ENCODE results near the gene LDLRAD1. TPM values are rescaled to one million over a fixed set of nuclear protein-coding genes. Genes with fewer than 3 reads are reported as not detected.

LDLRAD1 gene
- total RNA-seq, 1 experiment from 2014 or later = not detected

GRCh38 chr1:54046671-54047383 lies 28.8 kb upstream of the LDLRAD1 start:
- H3K4me1 ChIP-seq (ENCODE audit: insufficient read depth, low read length, poor library complexity, severe bottlenecking) = peaks cover 9% of the 10 kb centered on the region
- ChIA-PET CTCF (no interaction called here), POLR2A (ENCODE audit: low non-redundant PET) (no interaction called here)
- BruUV-seq (replicated peaks) = no TSS peak
- H3K36me3 ChIP-seq (ENCODE audit: insufficient read depth, low read length, poor library complexity, severe bottlenecking) = peaks cover 5% of the 10 kb centered on the region
- no peaks in the 10 kb centered on the region for H3K9me3 ChIP-seq (ENCODE audit: low read depth, low read length, poor library complexity, severe bottlenecking)
- TF ChIP-seq EZH2 (IDR thresholded peaks at IDR 0.05; ENCODE audit: borderline replicate concordance, low read depth, low read length, poor library complexity, severe bottlenecking) (no peak), CTCF (conservative IDR thresholded peaks at IDR 0.05; ENCODE audit: low read depth, low read length) (no peak)
- intact Hi-C loops (cut with micrococcal nuclease; ENCODE audit: unreplicated experiment) = no loop called here
- H3K4me3 ChIP-seq (ENCODE audit: low read depth, low read length, poor library complexity, severe bottlenecking) = no peak overlapping the region
- no peak for DNase-seq (ENCODE audit: low spot score)
- H3K27me3 ChIP-seq (replicated peaks; ENCODE audit: insufficient read depth, low read depth, low read length, poor library complexity) = no peaks in the 10 kb centered on the region
- no peak overlapping the region for H3K27ac ChIP-seq (ENCODE audit: low read depth, low read length, poor library complexity, severe bottlenecking)

GRCh38 chr1:54045496-54045895 lies 27.5 kb upstream of the LDLRAD1 start:
- no peak for DNase-seq (ENCODE audit: low spot score)
- TF ChIP-seq EZH2 (IDR thresholded peaks at IDR 0.05; ENCODE audit: borderline replicate concordance, low read depth, low read length, poor library complexity, severe bottlenecking) (no peak), CTCF (conservative IDR thresholded peaks at IDR 0.05; ENCODE audit: low read depth, low read length) (no peak)
- H3K27me3 ChIP-seq (replicated peaks; ENCODE audit: insufficient read depth, low read depth, low read length, poor library complexity) = no peaks in the 10 kb centered on the region
- intact Hi-C loops (cut with micrococcal nuclease; ENCODE audit: unreplicated experiment) = no loop called here
- H3K9me3 ChIP-seq (ENCODE audit: low read depth, low read length, poor library complexity, severe bottlenecking) = no peaks in the 10 kb centered on the region
- no peak overlapping the region for H3K27ac ChIP-seq (ENCODE audit: low read depth, low read length, poor library complexity, severe bottlenecking)
- peaks cover 18% of the 10 kb centered on the region for H3K36me3 ChIP-seq (ENCODE audit: insufficient read depth, low read length, poor library complexity, severe bottlenecking)
- no TSS peak for BruUV-seq (replicated peaks)
- no peaks in the 10 kb centered on the region for H3K4me1 ChIP-seq (ENCODE audit: insufficient read depth, low read length, poor library complexity, severe bottlenecking)
- ChIA-PET CTCF (no interaction called here), POLR2A (ENCODE audit: low non-redundant PET) (no interaction called here)
- no peak overlapping the region for H3K4me3 ChIP-seq (ENCODE audit: low read depth, low read length, poor library complexity, severe bottlenecking)

GRCh38 chr1:54041806-54042205 lies 23.8 kb upstream of the LDLRAD1 start:
- Histone ChIP-seq H3K36me3 (ENCODE audit: insufficient read depth, low read length, poor library complexity, severe bottlenecking) (peaks cover 18% of the 10 kb centered on the region), H3K4me3 (ENCODE audit: low read depth, low read length, poor library complexity, severe bottlenecking) (no peak overlapping the region), H3K9me3 (ENCODE audit: low read depth, low read length, poor library complexity, severe bottlenecking) (no peaks in the 10 kb centered on the region), H3K27me3 (replicated peaks; ENCODE audit: insufficient read depth, low read depth, low read length, poor library complexity) (no peaks in the 10 kb centered on the region), H3K27ac (ENCODE audit: low read depth, low read length, poor library complexity, severe bottlenecking) (no peak overlapping the region), H3K4me1 (ENCODE audit: insufficient read depth, low read length, poor library complexity, severe bottlenecking) (no peaks in the 10 kb centered on the region)
- intact Hi-C loops (cut with micrococcal nuclease; ENCODE audit: unreplicated experiment) = no loop called here
- no peak for DNase-seq (ENCODE audit: low spot score)
- BruUV-seq (replicated peaks) = no TSS peak
- ChIA-PET CTCF (interaction anchor here (0.7 kb wide), 1 partner anchor 25 kb away, joined by 4 read pairs; no protein-coding TSS in a partner anchor), POLR2A (ENCODE audit: low non-redundant PET) (no interaction called here)
- TF ChIP-seq CTCF (conservative IDR thresholded peaks at IDR 0.05; ENCODE audit: low read depth, low read length) (no peak), EZH2 (IDR thresholded peaks at IDR 0.05; ENCODE audit: borderline replicate concordance, low read depth, low read length, poor library complexity, severe bottlenecking) (no peak)

Measured in A673 (cell line).